Psoas muscle (tissue), 8 donors: ENCODE data around the gene SLC2A4. TPM values are rescaled to one million over a fixed set of nuclear protein-coding genes. Genes with fewer than 3 reads are reported as not detected.

ENCODE experiments used
- ATAC-seq, 4 donors: fragments of 200-7000 bp; cut with Tn5 transposase; one replicate each; pipeline ENCODE4 v1.9.1; 2020; ENCODE audit warnings: moderate library complexity in 3 of 4, mild to moderate bottlenecking in 2 of 4
- DNase-seq, 2 donors: peaks; one replicate each; pipeline ENCODE4 v3.0.0-alpha.2; 2020
- H3K27ac ChIP-seq: fragments of 200-600 bp; one replicate; pipeline ENCODE4 v1.8.0; 2022
- H3K27me3 ChIP-seq, 3 donors: fragments of 200-600 bp in 1 of 3; one replicate each; pipeline versions ENCODE4 v1.6.1 to v1.8.0; 2013 to 2022; ENCODE audit warnings: low read length in 2 of 3, mild to moderate bottlenecking in 2 of 3, moderate library complexity in 1 of 3; ENCODE audit not compliant: insufficient read depth in 3 of 3
- H3K36me3 ChIP-seq, 2 donors: fragments of 200-600 bp in 1 of 2; one replicate each; pipeline versions ENCODE4 v1.6.1 to v1.8.0; 2013 to 2022; ENCODE audit warnings: low read depth in 1 of 2, mild to moderate bottlenecking in 1 of 2, moderate library complexity in 1 of 2; ENCODE audit not compliant: insufficient read depth in 1 of 2
- H3K4me1 ChIP-seq: fragments of 200-600 bp; one replicate; pipeline ENCODE4 v1.8.0; 2022
- H3K4me3 ChIP-seq: fragments of 200-600 bp; one replicate; pipeline ENCODE4 v1.8.0; 2022; ENCODE audit warnings: mild to moderate bottlenecking
- H3K9me3 ChIP-seq: fragments of 200-600 bp; one replicate; pipeline ENCODE4 v1.8.0; 2022
- WGBS, 3 donors: extraction: QIAGEN DNeasy Blood & Tissue Kit; methylation state at CpG; one replicate each; pipeline versions ENCODE4 v1.1.6 to v1.1.7; 2013; 5-methylcytosine and 5-hydroxymethylcytosine counted together
- intact Hi-C, 2 donors: fragments of 100-400 bp; cut with DNase I; formaldehyde crosslinking; loops; one replicate each; pipeline versions ENCODE4 v1.11.0 to v1.14.2; 2022
- polyA plus RNA-seq, 3 donors: library from polyadenylated mRNA; stranded (reverse); fragments of 200-250 nt; gene quantifications; one replicate each; pipeline ENCODE4 v1.2.3, GENCODE V29; 2013
- total RNA-seq, 4 donors: library from RNA; stranded (reverse); fragmentation: NEBNext Ultra II Directional in 2 of 4; extraction: Animal tissue kit (Norgen Biotek cat#: 25700) in 2 of 4; gene quantifications; one replicate each; pipeline versions ENCODE4 v1.2.1 to v1.2.4, GENCODE V29; 2021 to 2023
- TF ChIP-seq, protein P1 (sequence below): fragments of 200-600 bp; IDR thresholded peaks from one replicate; pipeline ENCODE4 v1.8.0; 2022; ENCODE audit warnings: antibody characterized with exemption
- donor health status: healthy with polysubstance abuse.
- donor health status: DM: no; HTN: no; CAD: no; lungs with moderate emphysema.
- donor health status: Bipolar disorder and iron deficiency.
- donor health status: healthy.
- donor health status: DM: yes; HTN: yes; CAD: no.
- donor health status: DM: no; HTN: no; CAD: no.
- donor health status: DM: no; HTN: no; CAD: no.
- donor health status: DM: yes; HTN: yes; CAD: no.

SLC2A4 gene
- total and polyA plus RNA-seq, 7 donors = 19.4 to 257 (median 127) TPM

DNA sequence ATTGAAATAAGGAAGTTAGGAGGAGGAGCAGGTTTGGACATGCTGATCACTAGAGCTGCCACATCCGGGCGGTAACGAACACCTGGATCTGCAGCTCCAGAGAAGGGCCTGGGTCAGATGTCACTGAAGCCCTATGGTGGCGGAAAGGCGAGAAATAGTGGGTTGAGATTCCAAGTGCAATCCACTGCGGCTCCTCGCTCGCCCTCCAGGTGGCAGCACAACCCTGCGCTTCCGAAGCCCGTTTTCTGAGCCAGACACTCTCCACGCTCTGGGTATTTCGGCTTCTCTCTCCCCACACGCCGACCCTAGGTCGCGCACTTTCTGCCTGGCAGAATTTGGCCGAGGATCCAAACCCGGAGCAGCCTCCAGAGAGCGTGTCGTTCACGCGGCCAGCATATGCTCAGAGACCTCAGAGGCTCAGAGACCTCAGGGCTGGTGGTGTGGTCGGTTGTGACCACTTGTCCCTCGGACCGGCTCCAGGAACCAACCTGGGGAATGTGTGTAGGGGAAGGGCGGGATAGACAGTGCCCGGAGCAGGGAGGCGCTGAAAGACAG, 922 bp upstream of the SLC2A4 start:
- DNase-seq = peak; percentile 85 to 93
- WGBS, 3 donors = 0 to 1% (median 1%) methylated on average over 29 of the region's 29 CpGs

DNA sequence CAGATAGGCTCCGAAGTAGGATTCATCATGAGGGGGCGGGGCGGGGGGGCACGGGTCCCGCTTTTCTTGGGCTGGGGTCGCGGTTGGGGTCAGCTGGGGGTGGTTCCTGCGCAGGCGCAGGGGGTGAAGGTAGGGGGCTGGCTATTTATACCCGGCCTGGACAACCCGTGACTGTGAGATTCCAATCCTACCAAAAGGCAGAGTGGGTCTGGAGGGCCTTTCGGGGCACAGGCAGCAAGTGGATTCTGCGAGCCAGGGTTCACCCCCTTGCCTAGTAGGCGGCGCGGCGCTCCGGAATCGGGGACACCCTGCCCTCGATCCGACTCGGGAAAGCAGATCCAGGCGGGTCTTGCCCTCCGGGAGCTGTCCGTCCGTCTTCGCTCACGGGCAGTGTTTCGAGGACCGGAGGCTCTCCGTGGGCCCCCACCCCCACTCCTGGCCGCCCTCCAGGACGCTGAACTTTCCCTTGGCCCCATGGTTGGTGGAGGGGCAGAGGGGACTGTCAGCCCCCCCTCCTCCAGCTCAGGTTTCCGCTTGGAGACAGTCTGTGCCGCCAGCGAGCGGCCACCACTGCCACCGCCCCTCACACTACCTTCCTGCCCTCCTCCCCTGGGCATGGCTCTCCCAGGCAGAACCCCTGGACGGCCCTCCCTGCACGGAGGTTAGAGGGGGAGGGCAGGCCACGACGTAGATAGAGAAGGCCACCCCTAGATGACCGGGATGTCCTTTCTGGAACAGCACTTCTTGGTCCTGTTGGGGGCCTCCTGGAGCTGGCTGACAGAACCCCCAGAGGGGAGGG, 634 bp downstream of the SLC2A4 start:
- 1 to 2% (median 2%) methylated on average over 37 to 43 of the region's 43 CpGs for WGBS, 3 donors
- Histone ChIP-seq H3K4me1 (peaks cover 29% of the 10 kb centered on the region), H3K9me3 (no peaks in the 10 kb centered on the region), H3K36me3 (peaks cover 0 to 35% of the 10 kb centered on the region in 2 donors), H3K27ac (peak overlapping the region; percentile 96), H3K27me3 (no peaks in the 10 kb centered on the region), H3K4me3 (peak overlapping the region; percentile 86)
- intact Hi-C loops = loop anchor here (2.0 to 5.0 kb wide), 3 partner anchors 15 to 65 kb away; partner anchors contain the start of gene GABARAP (in 1 of the 2)
- DNase-seq (peak; percentile 84 to 97), ATAC-seq (peak; percentile 47 to 71 (median 70))
- TF ChIP-seq, protein P1, sequence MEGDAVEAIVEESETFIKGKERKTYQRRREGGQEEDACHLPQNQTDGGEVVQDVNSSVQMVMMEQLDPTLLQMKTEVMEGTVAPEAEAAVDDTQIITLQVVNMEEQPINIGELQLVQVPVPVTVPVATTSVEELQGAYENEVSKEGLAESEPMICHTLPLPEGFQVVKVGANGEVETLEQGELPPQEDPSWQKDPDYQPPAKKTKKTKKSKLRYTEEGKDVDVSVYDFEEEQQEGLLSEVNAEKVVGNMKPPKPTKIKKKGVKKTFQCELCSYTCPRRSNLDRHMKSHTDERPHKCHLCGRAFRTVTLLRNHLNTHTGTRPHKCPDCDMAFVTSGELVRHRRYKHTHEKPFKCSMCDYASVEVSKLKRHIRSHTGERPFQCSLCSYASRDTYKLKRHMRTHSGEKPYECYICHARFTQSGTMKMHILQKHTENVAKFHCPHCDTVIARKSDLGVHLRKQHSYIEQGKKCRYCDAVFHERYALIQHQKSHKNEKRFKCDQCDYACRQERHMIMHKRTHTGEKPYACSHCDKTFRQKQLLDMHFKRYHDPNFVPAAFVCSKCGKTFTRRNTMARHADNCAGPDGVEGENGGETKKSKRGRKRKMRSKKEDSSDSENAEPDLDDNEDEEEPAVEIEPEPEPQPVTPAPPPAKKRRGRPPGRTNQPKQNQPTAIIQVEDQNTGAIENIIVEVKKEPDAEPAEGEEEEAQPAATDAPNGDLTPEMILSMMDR = no peak

More for the DNA sequence above, 922 bp upstream of the SLC2A4 start:
- no peaks in the 10 kb centered on the region for H3K27me3 ChIP-seq
- H3K9me3 ChIP-seq = no peaks in the 10 kb centered on the region
- peak overlapping the region; percentile 86 for H3K4me3 ChIP-seq
- intact Hi-C loops = loop anchor here (1.0 to 5.0 kb wide), 4 partner anchors 16 to 67 kb away; partner anchors contain the start of gene GABARAP (in 1 of the 2)
- peak; percentile 56 to 74 (median 61) for ATAC-seq
- peak overlapping the region; percentile 96 for H3K27ac ChIP-seq
- peaks cover 0 to 21% of the 10 kb centered on the region in 2 donors for H3K36me3 ChIP-seq
- TF ChIP-seq, protein P1 = peak; percentile 89
- peaks cover 28% of the 10 kb centered on the region for H3K4me1 ChIP-seq

DNA sequence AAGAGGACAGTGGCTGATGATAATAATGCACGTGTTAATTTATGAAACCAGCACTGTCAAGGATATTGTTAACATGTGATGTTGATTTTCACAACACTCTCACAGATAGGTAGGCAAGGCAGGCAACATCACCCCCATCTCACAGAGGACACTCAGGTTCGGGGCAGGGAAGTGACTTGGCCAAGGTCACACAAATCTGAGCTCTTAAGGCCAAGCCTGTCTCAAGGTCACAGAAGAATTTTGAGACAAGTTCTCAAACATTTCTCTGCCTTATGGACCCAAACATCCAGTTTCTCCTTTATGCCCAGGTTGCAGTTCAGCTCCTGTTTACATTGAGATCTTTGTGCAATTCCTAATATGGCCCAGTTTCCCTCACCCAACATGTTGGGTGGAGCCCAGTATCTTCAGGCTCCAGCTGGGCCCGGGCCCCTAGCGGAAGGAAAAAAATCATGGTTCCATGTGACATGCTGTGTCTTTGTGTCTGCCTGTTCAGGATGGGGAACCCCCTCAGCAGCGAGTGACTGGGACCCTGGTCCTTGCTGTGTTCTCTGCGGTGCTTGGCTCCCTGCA, 1.3 kb downstream of the SLC2A4 start:
- 24 to 36% (median 25%) methylated on average over 6 of the region's 6 CpGs for WGBS, 3 donors
- peaks cover 0 to 42% of the 10 kb centered on the region in 2 donors for H3K36me3 ChIP-seq
- DNase-seq = peak in 1 of 2 donors; percentile 62
- TF ChIP-seq, protein P1 = no peak
- H3K4me3 ChIP-seq = peak overlapping the region; percentile 86
- no peaks in the 10 kb centered on the region for H3K27me3 ChIP-seq
- H3K27ac ChIP-seq = peak overlapping the region; percentile 96
- no peaks in the 10 kb centered on the region for H3K9me3 ChIP-seq
- no peak for ATAC-seq
- intact Hi-C loops = loop anchor here in 1 of 2 donors (5.0 kb wide), 1 partner anchor 64 kb away; no protein-coding TSS in a partner anchor
- H3K4me1 ChIP-seq = peaks cover 29% of the 10 kb centered on the region

DNA sequence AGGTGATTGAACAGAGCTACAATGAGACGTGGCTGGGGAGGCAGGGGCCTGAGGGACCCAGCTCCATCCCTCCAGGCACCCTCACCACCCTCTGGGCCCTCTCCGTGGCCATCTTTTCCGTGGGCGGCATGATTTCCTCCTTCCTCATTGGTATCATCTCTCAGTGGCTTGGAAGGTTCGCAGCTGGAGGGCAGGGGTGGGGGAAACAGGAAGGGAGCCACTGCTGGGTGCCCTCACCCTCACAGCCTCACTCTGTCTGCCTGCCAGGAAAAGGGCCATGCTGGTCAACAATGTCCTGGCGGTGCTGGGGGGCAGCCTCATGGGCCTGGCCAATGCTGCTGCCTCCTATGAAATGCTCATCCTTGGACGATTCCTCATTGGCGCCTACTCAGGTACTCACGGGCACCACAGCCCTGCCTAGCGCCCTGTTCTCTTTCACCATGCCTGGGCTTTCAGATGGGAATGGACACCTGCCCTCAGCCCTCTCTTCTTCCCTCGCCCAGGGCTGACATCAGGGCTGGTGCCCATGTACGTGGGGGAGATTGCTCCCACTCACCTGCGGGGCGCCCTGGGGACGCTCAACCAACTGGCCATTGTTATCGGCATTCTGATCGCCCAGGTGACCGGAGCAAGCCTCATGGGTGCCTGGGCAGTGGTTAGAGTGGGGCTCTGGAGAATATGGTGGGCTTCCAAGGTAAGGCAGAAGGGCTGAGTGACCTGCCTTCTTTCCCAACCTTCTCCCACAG, 2.1 kb downstream of the SLC2A4 start:
- ATAC-seq = no peak
- peak in 1 of 2 donors; percentile 69 for DNase-seq
- Histone ChIP-seq H3K9me3 (no peaks in the 10 kb centered on the region), H3K27me3 (no peaks in the 10 kb centered on the region), H3K27ac (peak overlapping the region; percentile 96), H3K4me3 (peak overlapping the region; percentile 86), H3K36me3 (peaks cover 0 to 44% of the 10 kb centered on the region in 2 donors), H3K4me1 (peaks cover 29% of the 10 kb centered on the region)
- intact Hi-C loops = loop anchor here in 1 of 2 donors (5.0 kb wide), 1 partner anchor 64 kb away; no protein-coding TSS in a partner anchor
- TF ChIP-seq, protein P1 = no peak
- WGBS, 3 donors = 49 to 65% (median 49%) methylated on average over 15 to 18 of the region's 18 CpGs
